ENCODE data around the gene OPCML.

The OPCML gene

GRCh38 chr11:132653237-132653636 is 879.1 kb downstream of the OPCML start:
- DNase-seq (ENCODE audit: low spot score) = no peak

- DNase-seq (ENCODE audit: low spot score) = no peak
Measured at GRCh38 chr11:132650969-132651720, 881.2 kb downstream of the OPCML start.

GRCh38 chr11:132649277-132649676 is 883.0 kb downstream of the OPCML start:
- DNase-seq (ENCODE audit: low spot score) = no peak

GRCh38 chr11:132648851-132649250 is 883.5 kb downstream of the OPCML start:
- no peak for DNase-seq (ENCODE audit: low spot score)

GRCh38 chr11:132646890-132647289 is 885.4 kb downstream of the OPCML start:
- no peak for DNase-seq (ENCODE audit: low spot score)

- DNase-seq (ENCODE audit: low spot score) = no peak
Measured at GRCh38 chr11:132644520-132645239, 887.6 kb downstream of the OPCML start.

- no peak for DNase-seq (ENCODE audit: low spot score)
Measured at GRCh38 chr11:132643239-132643638, 889.1 kb downstream of the OPCML start.

GRCh38 chr11:132640952-132641351 is 891.3 kb downstream of the OPCML start:
- DNase-seq (ENCODE audit: low spot score) = no peak

- DNase-seq (ENCODE audit: low spot score) = no peak
Measured at GRCh38 chr11:132639986-132640385, 892.3 kb downstream of the OPCML start.

- no peak for DNase-seq (ENCODE audit: low spot score)
Measured at GRCh38 chr11:132639403-132639802, 892.9 kb downstream of the OPCML start.

GRCh38 chr11:132638423-132638822 is 893.9 kb downstream of the OPCML start:
- no peak for DNase-seq (ENCODE audit: low spot score)

GRCh38 chr11:132636523-132636922 is 895.8 kb downstream of the OPCML start:
- DNase-seq (ENCODE audit: low spot score) = no peak

GRCh38 chr11:132632641-132633124 is 899.6 kb downstream of the OPCML start:
- DNase-seq (ENCODE audit: low spot score) = peak; percentile 2

GRCh38 chr11:132631989-132632388 is 900.3 kb downstream of the OPCML start:
- DNase-seq (ENCODE audit: low spot score) = no peak

GRCh38 chr11:132627981-132628380 is 904.3 kb downstream of the OPCML start:
- no peak for DNase-seq (ENCODE audit: low spot score)

GRCh38 chr11:132626446-132626845 is 905.9 kb downstream of the OPCML start:
- no peak for DNase-seq (ENCODE audit: low spot score)

GRCh38 chr11:132623511-132623910 is 908.8 kb downstream of the OPCML start:
- no peak for DNase-seq (ENCODE audit: low spot score)

GRCh38 chr11:132621976-132622580 is 910.2 kb downstream of the OPCML start:
- no peak for DNase-seq (ENCODE audit: low spot score)

GRCh38 chr11:132620423-132620822 is 911.9 kb downstream of the OPCML start:
- DNase-seq (ENCODE audit: low spot score) = no peak

- DNase-seq (ENCODE audit: low spot score) = no peak
Measured at GRCh38 chr11:132610791-132611190, 921.5 kb downstream of the OPCML start.

- no peak for DNase-seq (ENCODE audit: low spot score)
Measured at GRCh38 chr11:132610216-132610615, 922.1 kb downstream of the OPCML start.

GRCh38 chr11:132607575-132607974 is 924.7 kb downstream of the OPCML start:
- no peak for DNase-seq (ENCODE audit: low spot score)

All from LoVo (cell line).